Iris pigment epithelial cell (primary cell): ENCODE results near the gene NUMA1.

ENCODE experiments used
- DNase-seq: peaks from one replicate; pipeline ENCODE4 v3.0.0-alpha.2; 2011; ENCODE audit warnings: low read depth

Gene NUMA1

DNA sequence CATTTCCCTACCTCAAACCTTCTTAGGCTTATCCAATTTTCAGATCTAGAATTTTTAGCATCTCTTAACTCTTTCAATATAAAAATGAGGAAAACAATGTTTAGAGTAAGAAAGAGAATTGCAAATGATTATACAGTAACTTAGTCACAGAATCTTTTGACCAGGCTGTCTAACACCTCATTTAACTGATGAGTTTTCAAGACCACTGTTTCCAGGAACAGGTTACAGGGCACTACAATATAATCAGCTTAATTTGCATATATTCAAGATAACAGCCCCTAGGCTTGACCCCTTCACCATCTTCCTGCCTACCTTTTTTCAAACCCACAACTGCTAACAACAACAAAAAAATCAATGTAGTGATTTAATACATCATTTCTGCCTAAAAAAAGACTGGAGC is 12.7 kb downstream of the NUMA1 start:
- no peak for DNase-seq

DNA sequence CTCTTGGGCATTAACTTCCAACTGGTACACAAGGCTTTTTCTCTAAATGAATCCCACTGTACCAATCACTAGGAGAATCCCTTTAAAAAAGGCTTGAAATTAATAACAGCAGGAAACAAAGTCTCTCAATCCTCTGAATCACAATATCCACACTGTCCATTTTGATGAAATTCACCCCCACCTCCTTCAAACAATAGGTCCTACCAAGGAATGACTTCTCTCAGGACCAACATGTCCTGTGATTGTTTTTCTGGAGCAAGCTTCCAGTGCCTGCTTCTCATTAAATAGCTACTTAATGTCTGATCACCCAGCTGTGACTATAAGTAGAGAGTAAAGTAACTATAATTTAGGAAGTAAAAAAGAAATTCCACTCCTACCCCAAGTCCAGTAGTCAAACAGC is 13.1 kb downstream of the NUMA1 start:
- DNase-seq = no peak

- DNase-seq = no peak
Observed at GRCh38 chr11:72066855-72067254, 13.5 kb downstream of the NUMA1 start.

- DNase-seq = no peak
Observed at GRCh38 chr11:72061739-72062396, 18.5 kb downstream of the NUMA1 start.

- DNase-seq = peak; percentile 25
Observed at GRCh38 chr11:72058416-72059034, 21.8 kb downstream of the NUMA1 start.

DNA sequence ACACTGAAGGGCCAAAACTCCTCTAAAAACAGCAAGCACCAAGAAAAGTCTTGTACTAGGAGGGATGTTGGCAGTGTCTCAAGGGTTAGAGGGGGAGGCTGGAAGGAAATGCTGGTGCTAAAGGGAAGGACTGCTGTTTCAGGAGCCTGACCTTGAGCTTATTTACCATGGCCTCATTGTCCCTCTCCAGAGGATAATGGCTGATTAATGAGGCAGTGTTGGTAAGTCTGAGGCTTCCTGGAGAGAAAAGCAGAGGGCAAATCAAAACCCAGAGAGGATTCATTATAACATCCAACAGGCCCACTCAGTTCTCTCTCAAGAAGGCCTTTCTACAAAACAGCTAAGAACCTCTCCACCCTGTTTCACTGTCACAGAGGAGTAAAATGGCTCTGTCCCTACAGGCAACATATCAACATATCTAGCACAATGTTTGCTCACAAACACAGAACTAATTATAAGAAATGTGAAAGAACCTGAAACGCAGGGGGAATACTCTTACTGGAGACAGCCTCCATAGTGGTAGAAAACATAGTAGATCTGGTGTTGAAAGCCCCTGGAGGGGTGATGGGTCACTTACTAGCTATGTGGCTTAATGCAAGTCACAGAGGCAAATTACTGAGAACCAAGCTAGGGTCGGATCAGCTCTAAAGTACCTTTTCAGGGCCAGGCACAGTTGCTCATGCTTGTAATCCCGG is 31.4 kb downstream of the NUMA1 start:
- DNase-seq = peak; percentile 15

- DNase-seq = no peak
Observed at GRCh38 chr11:72045849-72046248, 34.5 kb downstream of the NUMA1 start.

GRCh38 chr11:72042064-72042745 is 38.1 kb downstream of the NUMA1 start:
- no peak for DNase-seq

DNA sequence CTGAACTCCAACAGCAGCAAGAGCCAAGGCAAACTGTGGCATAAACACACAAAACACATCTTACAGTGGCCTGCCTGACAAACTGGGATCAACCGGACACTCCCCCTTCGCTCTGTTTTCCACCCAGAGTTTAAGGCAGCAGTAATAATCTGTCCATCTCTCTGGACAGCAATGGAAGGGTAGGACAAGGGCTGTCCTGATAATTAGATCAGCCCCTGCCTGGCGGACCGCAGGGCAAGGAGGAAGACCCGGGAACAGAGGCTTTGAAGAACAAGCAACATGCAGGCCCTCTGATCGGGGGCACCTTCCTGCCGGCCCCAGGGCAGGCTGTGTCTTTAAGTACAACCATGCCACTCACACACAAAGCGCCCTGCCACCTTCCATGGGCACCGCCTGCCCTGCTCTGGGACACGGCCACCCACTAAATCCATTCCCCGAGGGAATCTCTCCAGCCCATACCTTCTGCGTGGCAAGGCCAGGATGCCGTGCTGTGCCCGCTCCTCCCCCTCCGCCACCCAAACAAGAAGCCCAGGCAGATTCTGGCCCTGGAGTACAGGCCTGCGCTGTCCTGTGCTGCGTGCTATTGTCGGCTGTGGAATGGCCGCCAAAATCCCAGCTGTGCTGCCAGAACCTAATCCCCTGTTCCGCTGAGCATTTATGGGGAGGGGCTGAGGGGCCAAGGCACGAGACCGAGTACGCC is 38.8 kb downstream of the NUMA1 start:
- peak; percentile 76 for DNase-seq

- DNase-seq = peak; percentile 93
Observed at GRCh38 chr11:72040491-72041363, 39.6 kb downstream of the NUMA1 start.

GRCh38 chr11:72039856-72040401 is 40.4 kb downstream of the NUMA1 start:
- DNase-seq = peak; percentile 11

GRCh38 chr11:72039031-72039855 is 41.1 kb downstream of the NUMA1 start:
- DNase-seq = peak; percentile 51

DNA sequence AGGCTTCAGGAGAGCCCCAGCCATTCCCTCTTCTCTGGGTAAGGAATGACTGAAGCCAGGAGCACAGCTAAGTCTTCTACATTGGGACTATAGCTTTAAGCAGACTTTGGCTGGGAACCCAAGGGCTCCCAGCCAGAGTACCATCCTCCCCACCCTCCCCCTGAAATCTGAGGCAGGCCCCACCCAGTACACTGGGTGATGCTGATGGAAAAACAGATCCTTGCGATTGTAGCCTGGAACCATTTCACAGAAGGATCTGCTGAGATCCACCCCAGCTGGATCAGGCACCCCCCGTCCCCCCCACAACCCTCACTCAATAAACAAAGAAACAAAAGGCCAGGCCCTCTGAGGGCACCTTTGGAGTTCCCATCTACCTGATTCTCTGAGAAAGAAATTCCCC is 41.9 kb downstream of the NUMA1 start:
- peak; percentile 78 for DNase-seq

DNA sequence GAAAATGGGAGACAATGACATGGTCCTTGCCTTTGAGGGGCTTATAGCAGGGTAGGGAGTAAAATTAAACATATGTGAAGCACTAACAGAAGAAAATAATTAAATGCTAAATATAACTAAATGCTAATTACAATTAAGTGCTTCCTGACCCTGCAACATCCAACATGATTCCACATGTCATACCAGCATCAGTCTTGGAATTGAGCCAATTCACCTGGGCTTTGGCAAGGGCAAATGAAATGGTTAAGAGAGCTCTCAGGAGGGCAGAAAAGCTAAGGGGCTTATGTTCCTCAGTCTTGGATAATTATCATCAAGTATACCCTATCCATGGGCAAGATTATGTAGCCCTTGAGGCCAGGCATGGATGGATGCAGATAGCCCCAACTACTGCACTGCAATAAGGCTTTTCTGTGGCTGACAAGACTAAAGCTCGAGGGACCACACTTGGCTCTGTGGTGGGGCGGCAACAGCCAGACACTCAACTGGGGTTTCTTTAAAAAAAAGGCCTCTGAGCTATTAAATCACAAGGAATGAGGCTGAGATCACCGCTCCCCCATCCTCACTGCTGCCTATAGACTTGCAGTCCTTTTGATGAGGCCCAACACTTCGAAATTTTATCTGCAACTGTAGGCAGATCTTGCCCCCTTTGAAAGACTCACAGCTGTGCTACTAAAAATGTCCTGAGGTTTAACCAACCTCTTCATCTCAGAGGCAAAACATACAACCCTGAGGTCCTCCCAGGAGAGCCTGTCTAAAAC is 42.6 kb downstream of the NUMA1 start:
- peak; percentile 8 for DNase-seq

DNA sequence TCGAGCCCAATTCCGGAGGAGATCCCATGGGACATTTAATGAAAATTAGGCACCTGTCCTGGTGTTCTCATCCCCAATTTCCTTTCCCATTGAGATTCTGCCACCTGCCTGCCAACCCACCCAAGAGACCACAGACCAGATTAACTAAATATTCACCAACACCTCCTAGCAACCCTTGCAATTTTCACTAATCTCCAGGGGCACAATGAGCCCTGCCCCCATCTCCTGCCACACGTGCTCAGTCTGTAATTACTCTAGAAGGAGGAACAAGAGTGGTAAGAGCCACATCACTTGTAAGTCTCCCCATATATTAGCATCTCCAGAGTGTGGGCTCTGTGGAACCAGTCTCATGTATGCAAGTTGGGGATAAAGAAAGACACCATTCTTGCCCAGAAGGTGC is 43.7 kb downstream of the NUMA1 start:
- no peak for DNase-seq

GRCh38 chr11:72030472-72031045 is 49.8 kb downstream of the NUMA1 start:
- DNase-seq = no peak

- DNase-seq = no peak
Observed at GRCh38 chr11:72026090-72026489, 54.3 kb downstream of the NUMA1 start.

- no peak for DNase-seq
Observed at GRCh38 chr11:72024069-72024754, 56.1 kb downstream of the NUMA1 start.
